Common myeloid progenitor, CD34-positive (primary cell): ENCODE data around the gene ACADVL.
"Not testable (repeated sequence)": the region's sequence is repeated elsewhere in the genome, so short reads cannot be mapped to it uniquely, and the experiment has no call there.

ENCODE experiments used
- CTCF ChIA-PET: fragments of 350-600 bp; sonication (Branson Sonifier 250); formaldehyde crosslinking; loops from one replicate; lab custom pipeline; 2021; ENCODE audit warnings: antibody characterized with exemption; lab: Charles Lee
- POLR2A ChIA-PET: fragments of 350-600 bp; sonication (Branson Sonifier 250); formaldehyde crosslinking; loops from one replicate; lab custom pipeline; 2021; ENCODE audit warnings: antibody characterized with exemption; lab: Charles Lee
- DNase-seq, 3 donors: peaks; one replicate each; pipeline versions ENCODE4 v3.0.0 to v3.0.0-alpha.2; 2013
- H3K27ac ChIP-seq, 2 experiments: 1 replicate in 1 of 2; 2 replicates in 1 of 2; pipeline ENCODE4 v1.7.0; 2013; ENCODE audit warnings: inconsistent platforms in 2 of 2, low read length in 2 of 2, mild to moderate bottlenecking in 2 of 2, low read depth in 1 of 2, moderate library complexity in 1 of 2; ENCODE audit not compliant: severe bottlenecking in 2 of 2, insufficient read depth in 1 of 2, poor library complexity in 1 of 2
- H3K27me3 ChIP-seq, 5 experiments: replicated peaks in 2 of 5; 1 replicate in 3 of 5; 2 replicates in 2 of 5; pipeline versions ENCODE4 v1.6.1 to v1.7.0; 2013; ENCODE audit warnings: low read length in 4 of 5, mild to moderate bottlenecking in 2 of 5, moderate library complexity in 2 of 5, inconsistent platforms in 1 of 5; ENCODE audit not compliant: insufficient read depth in 5 of 5, control insufficient read depth in 4 of 5
- H3K36me3 ChIP-seq, 4 experiments: 1 replicate in 2 of 4; 2 replicates in 2 of 4; pipeline versions ENCODE4 v1.6.1 to v1.7.0; 2013; ENCODE audit warnings: low read length in 3 of 4, control low read depth in 1 of 4, mild to moderate bottlenecking in 1 of 4; ENCODE audit not compliant: control insufficient read depth in 4 of 4, insufficient read depth in 4 of 4
- H3K4me1 ChIP-seq, 4 experiments: 1 replicate in 3 of 4; 2 replicates in 1 of 4; pipeline versions ENCODE4 v1.6.1 to v1.7.1; 2013; ENCODE audit warnings: low read length in 3 of 4, mild to moderate bottlenecking in 3 of 4, control low read depth in 1 of 4, inconsistent platforms in 1 of 4, moderate library complexity in 1 of 4; ENCODE audit not compliant: control insufficient read depth in 4 of 4, insufficient read depth in 4 of 4; ENCODE audit errors: control extremely low read depth in 1 of 4
- H3K4me3 ChIP-seq, 7 experiments: 1 replicate in 4 of 7; 2 replicates in 3 of 7; pipeline versions ENCODE4 v1.5.1 to v1.7.0; 2013; ENCODE audit warnings: mild to moderate bottlenecking in 7 of 7, low read length in 6 of 7, moderate library complexity in 6 of 7, inconsistent platforms in 2 of 7, low read depth in 2 of 7, control low read depth in 1 of 7; ENCODE audit not compliant: insufficient read depth in 4 of 7, control insufficient read depth in 1 of 7; ENCODE audit errors: extremely low read depth in 1 of 7
- H3K9me3 ChIP-seq, 5 experiments: 1 replicate in 4 of 5; 2 replicates in 1 of 5; pipeline versions ENCODE4 v1.6.1 to v1.7.1; 2013; ENCODE audit warnings: low read length in 4 of 5, mild to moderate bottlenecking in 2 of 5, inconsistent platforms in 1 of 5, low read depth in 1 of 5, moderate library complexity in 1 of 5; ENCODE audit not compliant: control insufficient read depth in 4 of 5, insufficient read depth in 2 of 5; ENCODE audit errors: control extremely low read depth in 1 of 5
- WGBS: methylation state at CpG from one replicate; pipeline ENCODE4 v1.1.5; 2013; ENCODE audit not compliant: insufficient coverage; 5-methylcytosine and 5-hydroxymethylcytosine counted together

The ACADVL gene

GRCh38 chr17:7241783-7242716 is 22.3 kb downstream of the ACADVL start, which contains the start of gene GABARAP:
TSS of gene GABARAP (minus strand) at chr17:7242449. CDS start at chr17:7242330, 119 bp downstream.
- peak; percentile 93 to 95 (median 95) for DNase-seq
- peak within 1 kb of the TSS; percentile 98 for H3K27ac ChIP-seq
- H3K27me3 ChIP-seq, result no peaks in the 10 kb centered on the region
- CTCF ChIA-PET, result interaction anchor here (0.6 to 4.8 kb wide), 10 partner anchors 7 to 72 kb away, joined by 3 to 34 read pairs (median 4); partner anchors contain the start of genes ACADVL, CTDNEP1, DLG4 and DVL2
- H3K4me3 ChIP-seq, result peak within 1 kb of the TSS; percentile 91 to 100 (median 96)
- POLR2A ChIA-PET, result interaction anchor here (0.6 to 1.3 kb wide), 6 partner anchors 8 to 912 kb away, joined by 3 to 12 read pairs (median 4); partner anchors contain the start of genes ACADVL, CTDNEP1, DLG4 and DVL2
- H3K9me3 ChIP-seq, result no peaks in the 10 kb centered on the region
- peaks cover 10 to 47% (median 23%) of the 10 kb centered on the region in 4 experiments for H3K36me3 ChIP-seq
- H3K4me1 ChIP-seq, result peaks cover 20 to 39% (median 34%) of the 10 kb centered on the region in 4 experiments
- WGBS, result 0% methylated on average over 33 of the region's 62 CpGs

- DNase-seq, result peak; percentile 97 to 98 (median 97)
- WGBS, result 1% methylated on average over 49 of the region's 49 CpGs
- POLR2A ChIA-PET, result interaction anchor here (0.6 to 1.2 kb wide), 4 partner anchors 9 to 318 kb away, joined by 3 to 12 read pairs (median 4); partner anchors contain the start of genes ACADVL, CTDNEP1, DLG4 and DVL2
- H3K9me3 ChIP-seq, result no peaks in the 10 kb centered on the region
- no peaks in the 10 kb centered on the region for H3K27me3 ChIP-seq
- peak overlapping the region; percentile 91 to 100 (median 96) for H3K4me3 ChIP-seq
- CTCF ChIA-PET, result interaction anchor here (0.6 to 4.8 kb wide), 9 partner anchors 8 to 332 kb away, joined by 3 to 34 read pairs (median 3); partner anchors contain the start of genes ACADVL, CTDNEP1, DLG4 and DVL2
- H3K27ac ChIP-seq, result peak overlapping the region; percentile 98
- peaks cover 16 to 33% (median 29%) of the 10 kb centered on the region in 4 experiments for H3K4me1 ChIP-seq
- peaks cover 10 to 44% (median 23%) of the 10 kb centered on the region in 4 experiments for H3K36me3 ChIP-seq
Observed at GRCh38 chr17:7242717-7243452, 23.1 kb downstream of the ACADVL start.

GRCh38 chr17:7243453-7243729 is 23.7 kb downstream of the ACADVL start:
- Histone ChIP-seq H3K36me3 (peaks cover 10 to 44% (median 23%) of the 10 kb centered on the region in 4 experiments), H3K4me1 (peaks cover 16 to 33% (median 29%) of the 10 kb centered on the region in 4 experiments), H3K4me3 (peak overlapping the region in 6 of 7 experiments; percentile 64 to 100 (median 94)), H3K9me3 (no peaks in the 10 kb centered on the region), H3K27me3 (no peaks in the 10 kb centered on the region), H3K27ac (peak overlapping the region; percentile 98)
- DNase-seq, result no peak
- POLR2A ChIA-PET, result interaction anchor here (1.2 kb wide), 1 partner anchor 9 kb away, joined by 4 read pairs; the partner anchor contains the start of gene DVL2
- WGBS, result 86% methylated on average over 1 of the region's 2 CpGs
- CTCF ChIA-PET, result interaction anchor here (0.6 to 4.8 kb wide), 7 partner anchors 8 to 333 kb away, joined by 3 to 34 read pairs (median 4); partner anchors contain the start of genes ACADVL, CTDNEP1, DLG4 and DVL2

- POLR2A ChIA-PET, result not testable (repeated sequence)
- WGBS, result 96% methylated on average over 5 of the region's 10 CpGs
- CTCF ChIA-PET, result interaction anchor here (1.0 to 4.8 kb wide), 2 partner anchors 11 to 24 kb away, joined by 3 to 34 read pairs; partner anchors contain the start of genes ACADVL and DLG4
Observed at GRCh38 chr17:7243838-7244237, 24.1 kb downstream of the ACADVL start.

GRCh38 chr17:7246779-7247178 is 27.0 kb downstream of the ACADVL start:
- H3K4me3 ChIP-seq, result no peak overlapping the region
- WGBS, result 100% methylated on average over 3 of the region's 5 CpGs
- DNase-seq, result no peak
- ChIA-PET CTCF (interaction anchor here (1.6 kb wide), 1 partner anchor 50 kb away, joined by 4 read pairs; no protein-coding TSS in a partner anchor), POLR2A (no interaction called here)
- H3K4me1 ChIP-seq, result peaks cover 7 to 37% (median 28%) of the 10 kb centered on the region in 4 experiments
- H3K9me3 ChIP-seq, result no peaks in the 10 kb centered on the region
- H3K27me3 ChIP-seq, result no peaks in the 10 kb centered on the region
- H3K27ac ChIP-seq, result no peak overlapping the region
- H3K36me3 ChIP-seq, result peaks cover 6 to 34% (median 20%) of the 10 kb centered on the region in 4 experiments

More at GRCh38 chr17:7243838-7244237, 24.1 kb downstream of the ACADVL start:
- H3K9me3 ChIP-seq, H3K27me3 ChIP-seq, DNase-seq, H3K4me3 ChIP-seq: not testable (repeated sequence)
- Histone ChIP-seq H3K4me1 (peaks cover 16 to 37% (median 30%) of the 10 kb centered on the region in 4 experiments), H3K27ac (peak overlapping the region in 1 of 2 experiments; percentile 27), H3K36me3 (peaks cover 10 to 44% (median 23%) of the 10 kb centered on the region in 4 experiments)

GRCh38 chr17:7248796-7249195 is 29.1 kb downstream of the ACADVL start:
- POLR2A ChIA-PET, result no interaction called here
- CTCF ChIA-PET, result interaction anchor here (0.8 to 3.9 kb wide), 6 partner anchors 9 to 34 kb away, joined by 3 to 31 read pairs (median 4); partner anchors contain the start of genes DVL2 and PHF23

More at GRCh38 chr17:7248796-7249195, 29.1 kb downstream of the ACADVL start:
- WGBS, result 100% methylated on average over 1 of the region's 4 CpGs
- Histone ChIP-seq H3K9me3 (no peaks in the 10 kb centered on the region), H3K36me3 (peaks cover 6 to 27% (median 20%) of the 10 kb centered on the region in 4 experiments), H3K4me1 (peaks cover 12 to 36% (median 30%) of the 10 kb centered on the region in 4 experiments), H3K4me3 (no peak overlapping the region), H3K27me3 (no peaks in the 10 kb centered on the region), H3K27ac (peak overlapping the region; percentile 22 to 99)
- no peak for DNase-seq
